Large intestine (tissue), 3 donors: Measurements from ENCODE around the gene VWCE. TPM values are rescaled to one million over a fixed set of nuclear protein-coding genes. Genes with fewer than 3 reads are reported as not detected.

Source experiments
- DNase-seq, 2 donors: peaks; one replicate each; pipeline versions ENCODE4 v3.0.0 to v3.0.0-alpha.2; 2013
- H3K27ac ChIP-seq: one replicate; pipeline ENCODE4 v1.5.1; 2013; ENCODE audit warnings: low read length
- H3K27me3 ChIP-seq: 2 replicates; pipeline ENCODE4 v1.6.1; 2013; ENCODE audit warnings: low read length; ENCODE audit not compliant: control insufficient read depth, insufficient read depth
- H3K36me3 ChIP-seq: 2 replicates; pipeline ENCODE4 v1.6.1; 2013; ENCODE audit warnings: low read length; ENCODE audit not compliant: control insufficient read depth, insufficient read depth
- H3K4me1 ChIP-seq: one replicate; pipeline ENCODE4 v1.6.1; 2013; ENCODE audit warnings: low read length; ENCODE audit not compliant: control insufficient read depth, insufficient read depth
- H3K4me3 ChIP-seq: one replicate; pipeline ENCODE4 v1.5.1; 2013; ENCODE audit warnings: low read length
- H3K9me3 ChIP-seq: one replicate; pipeline ENCODE4 v1.6.1; 2013; ENCODE audit warnings: mild to moderate bottlenecking, low read depth, low read length, moderate library complexity; ENCODE audit not compliant: control insufficient read depth
- WGBS: methylation state at CpG from one replicate; pipeline ENCODE4 v1.1.5; 2013; ENCODE audit warnings: low lambda C conversion rate; ENCODE audit not compliant: insufficient coverage; 5-methylcytosine and 5-hydroxymethylcytosine counted together
- polyA plus RNA-seq: library from polyadenylated mRNA; unstranded; fragments of 120-200 nt; gene quantifications from one replicate; pipeline ENCODE4 v1.2.1, GENCODE V29; 2013

The VWCE gene
- polyA plus RNA-seq, 1 donor, result 5.1 TPM

- no peak for DNase-seq
- 90% methylated on average over 2 of the region's 7 CpGs for whole genome bisulfite sequencing
- no peaks in the 10 kb centered on the region for H3K9me3 ChIP-seq
- peaks cover 16% of the 10 kb centered on the region for H3K4me1 ChIP-seq
- H3K4me3 ChIP-seq, result no peak overlapping the region
- H3K36me3 ChIP-seq, result no peaks in the 10 kb centered on the region
- no peaks in the 10 kb centered on the region for H3K27me3 ChIP-seq
- no peak overlapping the region for H3K27ac ChIP-seq
Observed at GRCh38 chr11:61270354-61271076, 24.6 kb downstream of the VWCE start.

- no peak overlapping the region for H3K4me3 ChIP-seq
Observed at GRCh38 chr11:61268588-61269250, 26.4 kb downstream of the VWCE start.

GRCh38 chr11:61267437-61267841 lies 27.7 kb downstream of the VWCE start:
- H3K9me3 ChIP-seq, result peaks cover 2% of the 10 kb centered on the region
- H3K4me1 ChIP-seq, result peaks cover 24% of the 10 kb centered on the region
- no peaks in the 10 kb centered on the region for H3K27me3 ChIP-seq
- no peaks in the 10 kb centered on the region for H3K36me3 ChIP-seq
- DNase-seq, result peak; percentile 56 to 68
- H3K27ac ChIP-seq, result no peak overlapping the region
- no peak overlapping the region for H3K4me3 ChIP-seq
- WGBS, result no CpG with 5 or more reads among the region's 6 CpGs

More at GRCh38 chr11:61268588-61269250, 26.4 kb downstream of the VWCE start:
- H3K4me1 ChIP-seq, result peaks cover 24% of the 10 kb centered on the region
- no CpG with 5 or more reads among the region's 15 CpGs for WGBS
- no peaks in the 10 kb centered on the region for H3K27me3 ChIP-seq
- no peak overlapping the region for H3K27ac ChIP-seq
- no peaks in the 10 kb centered on the region for H3K36me3 ChIP-seq
- DNase-seq, result no peak
- peaks cover 2% of the 10 kb centered on the region for H3K9me3 ChIP-seq

DNA sequence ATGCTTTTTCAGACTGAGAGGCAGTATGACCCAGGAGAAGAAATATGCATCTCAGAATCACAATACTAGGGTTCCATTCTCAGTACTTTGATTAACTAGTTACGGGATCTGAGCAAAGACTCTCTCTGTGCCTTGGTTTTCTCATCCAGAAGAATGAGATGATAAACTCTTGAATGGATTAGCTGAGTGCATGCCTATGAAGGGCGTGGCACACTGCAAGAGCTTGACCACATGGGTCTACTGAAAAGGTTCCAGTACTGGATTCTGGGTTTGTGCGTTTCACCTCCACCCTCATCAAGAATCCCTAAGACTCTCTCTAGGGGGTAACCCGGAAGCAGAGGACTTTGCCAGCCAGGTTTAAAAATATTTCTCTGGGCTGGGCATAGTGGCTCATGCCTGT lies 28.5 kb downstream of the VWCE start:
- DNase-seq, result peak in 1 of 2 donors; percentile 41
- H3K36me3 ChIP-seq, result no peaks in the 10 kb centered on the region
- WGBS, result no CpG with 5 or more reads among the region's 4 CpGs
- H3K9me3 ChIP-seq, result peaks cover 2% of the 10 kb centered on the region
- H3K4me3 ChIP-seq, result no peak overlapping the region
- H3K27ac ChIP-seq, result no peak overlapping the region
- H3K4me1 ChIP-seq, result peaks cover 24% of the 10 kb centered on the region
- H3K27me3 ChIP-seq, result no peaks in the 10 kb centered on the region

DNA sequence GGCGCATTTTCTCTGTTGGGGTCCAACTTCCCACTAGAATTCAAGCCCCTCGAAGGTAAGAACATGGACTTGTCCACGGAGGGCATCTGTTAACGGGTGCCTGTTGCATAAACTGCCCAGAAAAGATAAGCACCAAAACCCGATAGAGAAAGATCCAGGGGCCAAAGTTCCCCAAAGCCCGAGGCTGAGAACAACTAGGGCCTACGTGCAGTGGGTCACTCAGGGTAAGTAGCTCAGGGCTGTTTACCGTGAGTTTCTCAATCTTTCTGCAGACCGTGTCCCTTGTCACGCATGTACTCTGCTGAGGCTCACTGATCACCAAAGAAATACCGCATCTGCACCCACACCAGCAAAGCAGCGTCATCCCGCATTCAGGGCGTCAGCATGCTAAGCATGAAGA lies 29.8 kb downstream of the VWCE start:
- no peak overlapping the region for H3K4me3 ChIP-seq
- H3K9me3 ChIP-seq, result peaks cover 2% of the 10 kb centered on the region
- no peaks in the 10 kb centered on the region for H3K27me3 ChIP-seq
- H3K36me3 ChIP-seq, result no peaks in the 10 kb centered on the region
- peaks cover 24% of the 10 kb centered on the region for H3K4me1 ChIP-seq
- DNase-seq, result peak; percentile 73 to 84
- H3K27ac ChIP-seq, result no peak overlapping the region
- WGBS, result no CpG with 5 or more reads among the region's 14 CpGs

DNA sequence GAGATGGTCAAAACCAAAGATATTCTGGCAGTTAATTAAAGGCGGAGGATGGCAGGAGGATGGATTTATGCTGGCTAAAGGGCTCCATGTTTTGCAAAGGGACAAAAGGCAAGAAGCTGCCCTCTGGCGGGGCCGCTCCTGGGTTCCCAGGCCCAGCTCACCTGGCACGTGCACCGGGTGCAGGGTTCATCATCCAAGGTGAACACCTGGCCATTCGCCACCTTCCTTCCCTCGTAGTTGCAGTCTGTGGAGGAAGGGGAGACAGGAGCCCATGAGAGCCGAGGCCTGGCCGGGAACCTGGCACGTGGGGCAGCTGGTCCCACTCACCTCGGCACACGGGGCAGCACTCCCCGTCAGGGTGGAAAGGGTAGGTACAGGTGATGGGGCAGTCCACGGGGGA lies 30.3 kb downstream of the VWCE start:
- WGBS, result no CpG with 5 or more reads among the region's 14 CpGs
- no peaks in the 10 kb centered on the region for H3K27me3 ChIP-seq
- H3K9me3 ChIP-seq, result peaks cover 2% of the 10 kb centered on the region
- H3K4me3 ChIP-seq, result no peak overlapping the region
- peaks cover 24% of the 10 kb centered on the region for H3K4me1 ChIP-seq
- H3K36me3 ChIP-seq, result no peaks in the 10 kb centered on the region
- DNase-seq, result no peak
- H3K27ac ChIP-seq, result no peak overlapping the region

- Histone ChIP-seq H3K4me1 (peaks cover 24% of the 10 kb centered on the region), H3K36me3 (no peaks in the 10 kb centered on the region), H3K4me3 (no peak overlapping the region), H3K27ac (no peak overlapping the region), H3K9me3 (peaks cover 2% of the 10 kb centered on the region), H3K27me3 (no peaks in the 10 kb centered on the region)
- no peak for DNase-seq
- no CpG with 5 or more reads among the region's 6 CpGs for WGBS
Observed at GRCh38 chr11:61264371-61264770, 30.7 kb downstream of the VWCE start.

DNA sequence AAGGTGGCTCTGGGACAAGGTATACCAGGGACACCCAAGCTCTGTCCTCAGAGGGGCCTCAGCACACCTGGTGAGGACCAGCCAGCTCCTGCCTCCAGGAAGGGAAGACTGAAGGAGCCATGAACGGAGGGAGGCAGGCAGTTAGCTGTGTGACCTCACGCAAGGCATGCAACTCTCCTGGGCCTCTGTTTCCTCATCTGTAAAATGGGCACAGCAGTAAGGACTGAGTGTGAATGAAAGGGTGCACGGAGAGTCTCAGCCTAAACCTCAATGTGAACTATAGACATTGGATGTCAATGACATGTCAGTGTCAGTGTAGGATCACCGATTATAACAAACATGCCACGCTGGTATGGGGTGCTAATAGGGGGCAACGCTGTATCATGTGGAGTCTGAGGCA lies 35.8 kb downstream of the VWCE start:
- H3K27ac ChIP-seq, result no peak overlapping the region
- no CpG with 5 or more reads among the region's 6 CpGs for WGBS
- H3K4me1 ChIP-seq, result no peaks in the 10 kb centered on the region
- H3K36me3 ChIP-seq, result no peaks in the 10 kb centered on the region
- no peak for DNase-seq
- no peak overlapping the region for H3K4me3 ChIP-seq
- no peaks in the 10 kb centered on the region for H3K9me3 ChIP-seq
- H3K27me3 ChIP-seq, result no peaks in the 10 kb centered on the region

DNA sequence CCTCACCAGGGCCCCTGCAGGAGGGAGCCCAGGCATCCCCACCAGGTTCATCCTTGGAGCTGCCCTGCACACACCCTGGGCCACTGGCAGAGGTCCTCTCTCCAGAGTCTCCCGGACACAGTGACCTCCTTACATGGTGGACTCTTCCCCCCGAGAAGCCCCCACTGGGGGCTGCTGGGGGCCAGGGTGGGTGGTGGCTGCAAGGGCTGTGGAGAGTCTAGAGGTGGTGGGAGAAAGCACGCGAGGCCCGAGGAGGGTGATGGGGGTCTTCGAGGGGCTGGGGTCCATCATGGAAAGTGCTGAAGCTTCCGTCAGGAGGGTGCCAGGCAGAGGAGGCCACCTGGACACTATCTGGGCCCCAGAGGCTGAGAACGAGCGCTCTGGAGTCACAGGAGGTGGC lies 36.6 kb downstream of the VWCE start:
- DNase-seq, result no peak
- Histone ChIP-seq H3K27me3 (no peaks in the 10 kb centered on the region), H3K4me1 (no peaks in the 10 kb centered on the region), H3K9me3 (no peaks in the 10 kb centered on the region), H3K36me3 (no peaks in the 10 kb centered on the region), H3K4me3 (no peak overlapping the region), H3K27ac (no peak overlapping the region)
- WGBS, result no CpG with 5 or more reads among the region's 9 CpGs

DNA sequence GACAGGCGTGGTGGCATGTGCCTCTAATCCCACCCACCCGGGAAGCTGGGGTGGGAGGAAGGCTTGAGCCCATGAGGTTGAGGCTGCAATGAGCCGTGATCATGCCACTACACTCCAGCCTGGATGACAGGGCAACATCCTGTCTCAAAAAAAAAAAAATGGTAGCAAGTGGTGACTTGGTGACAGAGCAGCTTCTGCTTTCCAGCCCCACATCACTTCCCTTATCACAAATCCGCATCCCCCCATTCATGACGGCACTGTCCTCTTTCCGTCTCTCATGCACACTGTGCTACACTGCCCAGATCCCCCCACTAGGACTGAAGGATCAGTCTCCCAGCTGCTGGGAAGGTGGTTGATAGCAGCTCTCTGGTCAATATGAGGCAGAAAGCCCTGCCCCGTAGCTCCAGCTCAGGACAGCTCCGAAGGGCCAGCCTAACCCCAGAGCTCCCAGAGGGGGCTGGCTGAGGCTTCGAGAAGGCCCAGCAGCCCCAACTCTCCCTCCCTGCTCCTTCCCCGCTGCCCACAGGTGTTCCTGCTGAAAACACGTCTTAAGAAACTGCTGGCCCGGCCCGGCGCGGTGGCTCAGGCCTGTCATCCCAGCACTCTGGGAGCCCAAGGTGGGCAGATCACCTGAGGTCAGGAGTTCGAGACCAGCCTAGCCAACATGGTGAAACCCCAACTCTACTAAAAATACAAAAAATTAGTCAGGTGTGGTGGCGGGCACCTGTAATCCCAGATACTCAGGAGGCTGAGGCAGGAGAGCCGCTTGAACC lies 38.2 kb downstream of the VWCE start:
- Histone ChIP-seq H3K9me3 (no peaks in the 10 kb centered on the region), H3K36me3 (no peaks in the 10 kb centered on the region), H3K4me1 (no peaks in the 10 kb centered on the region), H3K4me3 (no peak overlapping the region), H3K27me3 (no peaks in the 10 kb centered on the region), H3K27ac (no peak overlapping the region)
- no CpG with 5 or more reads among the region's 18 CpGs for WGBS
- no peak for DNase-seq
